ENCODE results near the gene ERMP1.
"Not testable (repeated sequence)": the region's sequence is repeated elsewhere in the genome, so short reads cannot be mapped to it uniquely, and the experiment has no call there.

ERMP1 gene

GRCh38 chr9:5818424-5819142 lies 14.3 kb downstream of the ERMP1 start:
- no peak for DNase-seq (ENCODE audit: low read depth in 2 of 2)

- no peak for DNase-seq (ENCODE audit: low read depth in 2 of 2)
Measured at GRCh38 chr9:5817862-5818261, 15.1 kb downstream of the ERMP1 start.

- no peak for DNase-seq (ENCODE audit: low read depth in 2 of 2)
Measured at GRCh38 chr9:5815461-5815860, 17.5 kb downstream of the ERMP1 start.

GRCh38 chr9:5813824-5814223 lies 19.1 kb downstream of the ERMP1 start:
- DNase-seq (ENCODE audit: low read depth in 2 of 2): no peak

GRCh38 chr9:5811751-5812150 lies 21.2 kb downstream of the ERMP1 start:
- DNase-seq (ENCODE audit: low read depth in 2 of 2): no peak

GRCh38 chr9:5805478-5805877 lies 27.4 kb downstream of the ERMP1 start:
- no peak for DNase-seq (ENCODE audit: low read depth in 2 of 2)

- no peak for DNase-seq (ENCODE audit: low read depth in 2 of 2)
Measured at GRCh38 chr9:5801739-5802113, 31.2 kb downstream of the ERMP1 start.

- DNase-seq (ENCODE audit: low read depth in 2 of 2): no peak
Measured at GRCh38 chr9:5800969-5801738, 31.8 kb downstream of the ERMP1 start.

- DNase-seq (ENCODE audit: low read depth in 2 of 2): not testable (repeated sequence)
Measured at GRCh38 chr9:5800378-5800777, 32.5 kb downstream of the ERMP1 start.

GRCh38 chr9:5799314-5799713 lies 33.6 kb downstream of the ERMP1 start:
- DNase-seq (ENCODE audit: low read depth in 2 of 2): no peak

GRCh38 chr9:5798581-5798980 lies 34.3 kb downstream of the ERMP1 start:
- DNase-seq (ENCODE audit: low read depth in 2 of 2): no peak

GRCh38 chr9:5796298-5796697 lies 36.6 kb downstream of the ERMP1 start:
- DNase-seq (ENCODE audit: low read depth in 2 of 2): no peak

GRCh38 chr9:5793812-5794211 lies 39.1 kb downstream of the ERMP1 start:
- DNase-seq (ENCODE audit: low read depth in 2 of 2): no peak

GRCh38 chr9:5791870-5792269 lies 41.0 kb downstream of the ERMP1 start:
- DNase-seq (ENCODE audit: low read depth in 2 of 2): no peak

- no peak for DNase-seq (ENCODE audit: low read depth in 2 of 2)
Measured at GRCh38 chr9:5790923-5791322, 42.0 kb downstream of the ERMP1 start.

GRCh38 chr9:5789489-5789888 lies 43.4 kb downstream of the ERMP1 start:
- no peak for DNase-seq (ENCODE audit: low read depth in 2 of 2)

GRCh38 chr9:5787759-5788302 lies 45.1 kb downstream of the ERMP1 start:
- DNase-seq (ENCODE audit: low read depth in 2 of 2): no peak

- DNase-seq (ENCODE audit: low read depth in 2 of 2): no peak
Measured at GRCh38 chr9:5787220-5787619, 45.7 kb downstream of the ERMP1 start.

GRCh38 chr9:5786370-5787127 lies 46.4 kb downstream of the ERMP1 start:
- DNase-seq (ENCODE audit: low read depth in 2 of 2): no peak

- no peak for DNase-seq (ENCODE audit: low read depth in 2 of 2)
Measured at GRCh38 chr9:5784526-5785315, 48.2 kb downstream of the ERMP1 start.

GRCh38 chr9:5783982-5784381 lies 48.9 kb downstream of the ERMP1 start:
- DNase-seq (ENCODE audit: low read depth in 2 of 2): no peak

GRCh38 chr9:5783420-5783819 lies 49.5 kb downstream of the ERMP1 start:
- DNase-seq (ENCODE audit: low read depth in 2 of 2): not testable (repeated sequence)
